OCI-LY1 (cell line): Measurements from ENCODE around the gene AP2B1.

ENCODE experiments used
- H2AFZ ChIP-seq: fragments of 200-600 bp; sonication (generic), shearing (Covaris generic); 2 replicates; pipeline ENCODE4 v1.6.0; 2014; ENCODE audit warnings: antibody characterized with exemption, mild to moderate bottlenecking, low read length
- H3F3A ChIP-seq: fragments of 200-600 bp; sonication (generic), shearing (Covaris generic); 2 replicates; pipeline ENCODE4 v1.6.0; 2014; ENCODE audit warnings: mild to moderate bottlenecking, antibody characterized with exemption, low read length, moderate library complexity; ENCODE audit not compliant: insufficient read depth
- H3K27ac ChIP-seq: fragments of 200-600 bp; sonication (generic); 2 replicates; pipeline ENCODE4 v1.5.1; 2014; ENCODE audit warnings: low read length, mixed run types, mild to moderate bottlenecking, low read depth; ENCODE audit not compliant: poor library complexity, severe bottlenecking
- H3K27me3 ChIP-seq: fragments of 200-600 bp; sonication (generic); 2 replicates; pipeline ENCODE4 v1.6.0; 2014; ENCODE audit warnings: antibody characterized with exemption, mild to moderate bottlenecking, low read length, moderate library complexity; ENCODE audit not compliant: insufficient read depth
- H3K36me3 ChIP-seq: fragments of 200-600 bp; sonication (generic); 2 replicates; pipeline ENCODE4 v1.6.1; 2014; ENCODE audit warnings: mild to moderate bottlenecking, antibody characterized with exemption, low read length, moderate library complexity, mixed read lengths; ENCODE audit not compliant: insufficient read depth
- H3K4me1 ChIP-seq: fragments of 200-600 bp; sonication (generic); 2 replicates; pipeline ENCODE4 v1.5.1; 2014; ENCODE audit warnings: mild to moderate bottlenecking, low read length, moderate library complexity; ENCODE audit not compliant: insufficient read depth, severe bottlenecking
- H3K4me2 ChIP-seq: fragments of 200-600 bp; sonication (generic), shearing (Covaris generic); 2 replicates; pipeline ENCODE4 v1.6.1; 2014; ENCODE audit warnings: low read length
- H3K4me3 ChIP-seq: fragments of 200-600 bp; sonication (generic); 2 replicates; pipeline ENCODE4 v1.5.1; 2014; ENCODE audit warnings: low read length, low read depth, mild to moderate bottlenecking, mixed read lengths; ENCODE audit not compliant: poor library complexity, severe bottlenecking
- H3K79me2 ChIP-seq: fragments of 200-600 bp; shearing (Covaris generic); 2 replicates; pipeline ENCODE4 v1.6.1; 2016; ENCODE audit warnings: mixed run types, low read length, mixed read lengths; ENCODE audit not compliant: insufficient read depth
- H3K9ac ChIP-seq: fragments of 200-600 bp; sonication (generic), shearing (Covaris generic); 2 replicates; pipeline ENCODE4 v1.6.1; 2014; ENCODE audit warnings: mild to moderate bottlenecking, low read length, mixed read lengths
- H3K9me2 ChIP-seq: fragments of 200-600 bp; sonication (generic), shearing (Covaris generic); 2 replicates; pipeline ENCODE4 v1.6.1; 2014; ENCODE audit warnings: low read depth, mild to moderate bottlenecking, low read length, mixed read lengths
- H3K9me3 ChIP-seq: fragments of 200-600 bp; shearing (Covaris generic); 2 replicates; pipeline ENCODE4 v1.6.1; 2014; ENCODE audit warnings: low read length, mixed read lengths
- H4K20me1 ChIP-seq: fragments of 200-600 bp; sonication (generic), shearing (Covaris generic); 2 replicates; pipeline ENCODE4 v1.6.0; 2016; ENCODE audit warnings: mild to moderate bottlenecking, low read length; ENCODE audit not compliant: insufficient read depth
- CTCF ChIP-seq: fragments of 200-600 bp; sonication (generic), shearing (Covaris generic); IDR thresholded peaks from 2 replicates; pipeline ENCODE4 v1.5.1; 2017; ENCODE audit warnings: mild to moderate bottlenecking, antibody characterized with exemption, low read length, moderate library complexity, mixed read lengths
- EZH2 ChIP-seq: fragments of 200-600 bp; sonication (generic), shearing (Covaris generic); IDR thresholded peaks from 2 replicates; pipeline ENCODE4 v1.8.0; 2017; ENCODE audit warnings: borderline replicate concordance, mixed run types, mild to moderate bottlenecking, antibody characterized with exemption, low read length, moderate library complexity, mixed read lengths

The AP2B1 gene

GRCh38 chr17:35540589-35541404 lies 46.3 kb upstream of the AP2B1 start:
- Histone ChIP-seq H3K9ac (no peak overlapping the region), H2AFZ (peak overlapping the region; percentile 75; the same call in 1 of the 2 replicates)
- TF ChIP-seq EZH2, result no peak
- no peak for TF ChIP-seq CTCF

GRCh38 chr17:35541434-35541833 lies 45.7 kb upstream of the AP2B1 start:
- no peaks in the 10 kb centered on the region for H3K79me2 ChIP-seq
- H2AFZ ChIP-seq, result peak overlapping the region; percentile 75; the same call in 1 of the 2 replicates
- peak overlapping the region; percentile 27 for H3K4me3 ChIP-seq
- H4K20me1 ChIP-seq, result no peaks in the 10 kb centered on the region
- H3K27ac ChIP-seq, result no peak overlapping the region
- H3K9me2 ChIP-seq, result no peaks in the 10 kb centered on the region
- peaks cover 5% of the 10 kb centered on the region for H3K4me1 ChIP-seq
- H3F3A ChIP-seq, result no peaks in the 10 kb centered on the region
- H3K27me3 ChIP-seq, result no peaks in the 10 kb centered on the region; the same call in 1 of the 2 replicates
- H3K9ac ChIP-seq, result no peak overlapping the region
- TF ChIP-seq CTCF, result no peak
- TF ChIP-seq EZH2, result no peak
- no peaks in the 10 kb centered on the region for H3K36me3 ChIP-seq
- H3K9me3 ChIP-seq, result no peaks in the 10 kb centered on the region
- peak overlapping the region; percentile 38; the same call in 1 of the 2 replicates for H3K4me2 ChIP-seq

More at GRCh38 chr17:35540589-35541404, 46.3 kb upstream of the AP2B1 start:
- Histone ChIP-seq H3K79me2 (no peaks in the 10 kb centered on the region), H3K4me1 (peaks cover 5% of the 10 kb centered on the region), H3K27ac (no peak overlapping the region), H4K20me1 (no peaks in the 10 kb centered on the region), H3F3A (no peaks in the 10 kb centered on the region), H3K36me3 (no peaks in the 10 kb centered on the region), H3K27me3 (no peaks in the 10 kb centered on the region; the same call in 1 of the 2 replicates), H3K9me3 (no peaks in the 10 kb centered on the region), H3K9me2 (no peaks in the 10 kb centered on the region), H3K4me3 (peak overlapping the region; percentile 27), H3K4me2 (peak overlapping the region; percentile 38)

DNA sequence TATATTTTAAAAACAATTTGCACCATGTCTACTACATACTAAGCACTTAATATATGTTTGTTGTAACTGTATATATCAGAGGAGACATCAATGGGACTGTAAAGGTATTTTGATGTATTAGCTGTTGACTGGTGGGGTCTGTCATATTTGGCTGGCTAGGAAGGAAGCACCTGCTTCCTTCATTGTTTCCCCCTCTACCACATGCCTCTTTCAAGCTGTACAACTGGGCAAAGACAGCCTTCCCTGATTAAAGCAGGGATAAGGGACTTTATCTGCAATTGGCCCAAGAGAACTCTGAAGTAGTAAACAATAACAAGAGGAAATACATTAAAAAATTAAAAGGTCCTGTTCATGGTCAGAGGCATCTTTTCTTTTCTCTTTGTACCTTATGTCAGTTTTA lies 44.1 kb upstream of the AP2B1 start:
- H3K4me3 ChIP-seq, result no peak overlapping the region
- no peak overlapping the region for H3K4me2 ChIP-seq
- TF ChIP-seq CTCF, result no peak
- no peak for TF ChIP-seq EZH2

More for the DNA sequence above, 44.1 kb upstream of the AP2B1 start:
- Histone ChIP-seq H4K20me1 (no peaks in the 10 kb centered on the region), H3K4me1 (peaks cover 5% of the 10 kb centered on the region), H3K79me2 (no peaks in the 10 kb centered on the region), H2AFZ (no peak overlapping the region), H3F3A (no peaks in the 10 kb centered on the region), H3K27me3 (no peaks in the 10 kb centered on the region; the same call in 1 of the 2 replicates), H3K9ac (no peak overlapping the region), H3K36me3 (no peaks in the 10 kb centered on the region), H3K9me2 (no peaks in the 10 kb centered on the region), H3K9me3 (no peaks in the 10 kb centered on the region), H3K27ac (no peak overlapping the region)
